Osteocyte (in vitro differentiated cells): ENCODE results near the gene ARMC12. TPM values are rescaled to one million over a fixed set of nuclear protein-coding genes. Genes with fewer than 3 reads are reported as not detected.

Experiments used
- total RNA-seq: library from RNA; stranded (reverse); gene quantifications from 2 replicates; pipeline ENCODE4 v1.2.1, GENCODE V29; 2021

The ARMC12 gene
- total RNA-seq, 1 donor from 2014 or later = 2.5 TPM

Other genes starting within 250 kb of the ARMC12 start
- 43.1 and 44.8 TPM in 2 replicates for gene TEAD3, start 240.0 kb upstream of the ARMC12 start, total RNA-seq
- not detected in 2 replicates for gene TULP1, start 224.1 kb upstream of the ARMC12 start, total RNA-seq
- gene FKBP5, start 48.1 kb upstream of the ARMC12 start, total RNA-seq = 108 and 112 TPM in 2 replicates
- gene CLPSL2, start 39.6 kb downstream of the ARMC12 start, total RNA-seq = not detected in 2 replicates
- not detected in 2 replicates for gene CLPSL1, start 44.0 kb downstream of the ARMC12 start, total RNA-seq
- gene CLPS, start 60.3 kb downstream of the ARMC12 start, total RNA-seq = not detected in 2 replicates
- not detected in 2 replicates for gene LHFPL5, start 68.3 kb downstream of the ARMC12 start, total RNA-seq
- gene SRPK1, start 184.1 kb downstream of the ARMC12 start, total RNA-seq = 36.0 and 39.1 TPM in 2 replicates